KMS-11 (cell line): ENCODE data around the gene EP400.

ENCODE experiments used
- H2AFZ ChIP-seq: fragments of 200-600 bp; sonication (generic); 2 replicates; pipeline ENCODE4 v1.6.1; 2016; ENCODE audit warnings: antibody characterized with exemption, mixed run types, low read depth
- H3K27ac ChIP-seq: fragments of 200-600 bp; sonication (generic); 2 replicates; pipeline ENCODE4 v1.6.1; 2016; ENCODE audit warnings: mild to moderate bottlenecking, mixed run types
- H3K27me3 ChIP-seq: fragments of 200-600 bp; sonication (generic); 2 replicates; pipeline ENCODE4 v1.6.1; 2017; ENCODE audit warnings: mild to moderate bottlenecking, low read depth, mixed run types, moderate library complexity; ENCODE audit not compliant: insufficient read depth
- H3K36me3 ChIP-seq: fragments of 200-600 bp; sonication (generic); 2 replicates; pipeline ENCODE4 v1.6.1; 2017; ENCODE audit warnings: mild to moderate bottlenecking, mixed run types; ENCODE audit not compliant: insufficient read depth
- H3K4me1 ChIP-seq: fragments of 200-600 bp; sonication (generic); 2 replicates; pipeline ENCODE4 v1.6.1; 2016; ENCODE audit warnings: mild to moderate bottlenecking, low read depth, mixed run types; ENCODE audit not compliant: poor library complexity, severe bottlenecking
- H3K4me2 ChIP-seq: fragments of 200-600 bp; sonication (generic); 2 replicates; pipeline ENCODE4 v1.7.0; 2016; ENCODE audit warnings: mild to moderate bottlenecking, mixed run types
- H3K4me3 ChIP-seq: fragments of 200-600 bp; sonication (generic); IDR thresholded peaks from 2 replicates; pipeline ENCODE4 v1.6.1; 2017; ENCODE audit warnings: low read depth, low read length, mixed read lengths; ENCODE audit not compliant: insufficient read depth
- H3K79me2 ChIP-seq: fragments of 200-600 bp; sonication (generic); 2 replicates; pipeline ENCODE4 v1.6.1; 2016; ENCODE audit warnings: low read depth, mixed run types; ENCODE audit not compliant: insufficient read depth
- H3K9ac ChIP-seq: fragments of 200-600 bp; sonication (generic); 2 replicates; pipeline ENCODE4 v1.6.1; 2016; ENCODE audit warnings: mild to moderate bottlenecking, mixed run types
- H4K20me1 ChIP-seq: fragments of 200-600 bp; sonication (generic); 2 replicates; pipeline ENCODE4 v1.6.1; 2016; ENCODE audit warnings: mild to moderate bottlenecking, mixed run types; ENCODE audit not compliant: insufficient read depth
- TF ChIP-seq, protein P1 (sequence below): fragments of 200-600 bp; sonication (generic); conservative IDR thresholded peaks from 2 replicates; pipeline ENCODE4 v1.6.1; 2017; ENCODE audit warnings: low read depth, mild to moderate bottlenecking, antibody characterized with exemption, low read length, moderate library complexity, mixed read lengths

Gene EP400

DNA sequence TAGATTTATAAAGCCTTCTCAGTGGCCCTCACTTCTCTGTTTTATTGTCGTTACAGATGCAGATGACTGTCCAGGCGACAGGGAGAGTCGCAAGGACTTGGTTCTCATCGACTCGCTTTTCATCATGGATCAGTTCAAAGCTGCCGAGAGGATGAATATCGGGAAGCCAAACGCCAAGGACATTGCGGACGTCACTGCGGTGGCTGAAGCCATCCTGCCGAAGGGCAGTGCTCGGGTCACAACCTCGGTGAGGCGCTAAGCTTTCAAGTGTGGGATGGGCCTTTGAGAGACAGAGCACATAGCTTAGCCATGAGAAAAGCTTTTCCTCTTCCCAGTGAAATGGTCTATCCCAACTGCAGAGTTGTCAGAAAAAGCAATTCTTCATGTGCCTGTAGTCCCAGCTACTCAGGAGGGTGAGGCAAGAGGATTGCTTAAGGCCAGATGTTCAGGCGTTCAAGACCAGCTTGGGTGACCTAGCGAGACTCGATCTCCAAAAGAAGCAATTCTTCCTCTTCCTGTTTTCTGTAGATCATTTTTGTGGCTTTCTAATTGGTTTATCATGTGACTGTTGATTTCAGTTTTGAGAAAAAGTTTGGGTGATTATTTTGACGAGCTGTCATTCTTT, 56.4 kb downstream of the EP400 start:
- Histone ChIP-seq H3K4me2 (no peak overlapping the region), H4K20me1 (no peaks in the 10 kb centered on the region), H3K4me3 (no peak overlapping the region), H3K79me2 (no peaks in the 10 kb centered on the region), H3K9ac (no peak overlapping the region), H3K27ac (no peak overlapping the region), H3K4me1 (peaks cover 23% of the 10 kb centered on the region), H2AFZ (no peak overlapping the region), H3K27me3 (no peaks in the 10 kb centered on the region), H3K36me3 (no peaks in the 10 kb centered on the region)
- TF ChIP-seq, protein P1, sequence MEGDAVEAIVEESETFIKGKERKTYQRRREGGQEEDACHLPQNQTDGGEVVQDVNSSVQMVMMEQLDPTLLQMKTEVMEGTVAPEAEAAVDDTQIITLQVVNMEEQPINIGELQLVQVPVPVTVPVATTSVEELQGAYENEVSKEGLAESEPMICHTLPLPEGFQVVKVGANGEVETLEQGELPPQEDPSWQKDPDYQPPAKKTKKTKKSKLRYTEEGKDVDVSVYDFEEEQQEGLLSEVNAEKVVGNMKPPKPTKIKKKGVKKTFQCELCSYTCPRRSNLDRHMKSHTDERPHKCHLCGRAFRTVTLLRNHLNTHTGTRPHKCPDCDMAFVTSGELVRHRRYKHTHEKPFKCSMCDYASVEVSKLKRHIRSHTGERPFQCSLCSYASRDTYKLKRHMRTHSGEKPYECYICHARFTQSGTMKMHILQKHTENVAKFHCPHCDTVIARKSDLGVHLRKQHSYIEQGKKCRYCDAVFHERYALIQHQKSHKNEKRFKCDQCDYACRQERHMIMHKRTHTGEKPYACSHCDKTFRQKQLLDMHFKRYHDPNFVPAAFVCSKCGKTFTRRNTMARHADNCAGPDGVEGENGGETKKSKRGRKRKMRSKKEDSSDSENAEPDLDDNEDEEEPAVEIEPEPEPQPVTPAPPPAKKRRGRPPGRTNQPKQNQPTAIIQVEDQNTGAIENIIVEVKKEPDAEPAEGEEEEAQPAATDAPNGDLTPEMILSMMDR = no peak

DNA sequence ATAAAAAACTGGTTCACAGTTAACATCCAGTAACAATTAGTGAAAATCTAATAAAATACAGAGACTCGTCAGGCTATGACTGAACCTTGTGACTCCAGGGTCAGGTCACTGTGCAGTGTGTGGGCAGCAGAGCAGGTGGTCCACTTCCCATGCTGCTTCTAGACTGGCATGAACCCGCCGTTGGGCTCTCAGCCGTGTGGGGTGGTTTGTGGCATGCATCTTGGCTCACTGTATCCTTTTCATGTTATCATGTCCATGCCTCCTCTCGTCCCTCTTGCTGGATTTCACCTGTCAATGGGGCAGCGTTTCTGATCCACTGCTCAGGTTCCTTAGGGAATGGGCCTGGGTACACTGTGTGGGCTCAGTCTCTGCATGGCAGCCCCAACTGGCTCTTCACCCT, 57.3 kb downstream of the EP400 start:
- Histone ChIP-seq H3K27me3 (no peaks in the 10 kb centered on the region), H3K4me2 (no peak overlapping the region), H3K9ac (no peak overlapping the region), H3K79me2 (no peaks in the 10 kb centered on the region), H3K27ac (no peak overlapping the region), H3K4me1 (peaks cover 23% of the 10 kb centered on the region), H2AFZ (no peak overlapping the region), H3K36me3 (no peaks in the 10 kb centered on the region), H4K20me1 (no peaks in the 10 kb centered on the region), H3K4me3 (no peak overlapping the region)
- TF ChIP-seq, protein P1 = no peak

DNA sequence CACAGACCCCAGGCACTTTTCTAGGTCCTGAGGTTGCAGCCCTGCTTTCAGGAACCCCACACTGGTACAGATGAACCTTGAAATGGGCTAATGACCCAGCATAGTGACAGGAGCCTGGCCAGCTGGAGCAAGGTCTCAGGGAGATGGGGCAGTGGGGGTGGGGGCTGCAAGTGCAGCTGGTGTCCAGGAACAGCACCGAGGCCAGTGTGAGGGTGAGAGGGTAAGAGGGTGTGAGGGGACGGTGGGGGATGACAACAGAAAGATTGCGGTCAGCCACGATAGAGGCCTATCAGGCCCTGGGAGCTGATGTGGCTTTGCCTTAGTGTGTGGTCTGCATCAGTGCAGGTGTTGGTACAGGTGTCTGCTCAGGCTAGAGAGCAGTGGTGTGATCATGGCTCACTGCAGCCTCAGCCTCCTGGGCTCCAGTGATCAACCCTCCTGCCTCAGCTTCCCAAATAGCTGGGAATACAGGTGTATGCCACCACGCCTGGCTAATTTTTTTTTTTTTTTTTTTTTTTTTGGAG, 59.7 kb downstream of the EP400 start:
- H2AFZ ChIP-seq = no peak overlapping the region
- peak overlapping the region; percentile 39; the same call in 1 of the 2 replicates for H3K27ac ChIP-seq
- H3K27me3 ChIP-seq = no peaks in the 10 kb centered on the region
- TF ChIP-seq, protein P1 = no peak
- no peaks in the 10 kb centered on the region for H3K36me3 ChIP-seq
- no peak overlapping the region for H3K9ac ChIP-seq
- peak overlapping the region; percentile 25; the same call in 1 of the 2 replicates for H3K4me2 ChIP-seq
- no peaks in the 10 kb centered on the region for H3K79me2 ChIP-seq
- no peak overlapping the region for H3K4me3 ChIP-seq
- no peaks in the 10 kb centered on the region for H4K20me1 ChIP-seq
- peaks cover 23% of the 10 kb centered on the region for H3K4me1 ChIP-seq

DNA sequence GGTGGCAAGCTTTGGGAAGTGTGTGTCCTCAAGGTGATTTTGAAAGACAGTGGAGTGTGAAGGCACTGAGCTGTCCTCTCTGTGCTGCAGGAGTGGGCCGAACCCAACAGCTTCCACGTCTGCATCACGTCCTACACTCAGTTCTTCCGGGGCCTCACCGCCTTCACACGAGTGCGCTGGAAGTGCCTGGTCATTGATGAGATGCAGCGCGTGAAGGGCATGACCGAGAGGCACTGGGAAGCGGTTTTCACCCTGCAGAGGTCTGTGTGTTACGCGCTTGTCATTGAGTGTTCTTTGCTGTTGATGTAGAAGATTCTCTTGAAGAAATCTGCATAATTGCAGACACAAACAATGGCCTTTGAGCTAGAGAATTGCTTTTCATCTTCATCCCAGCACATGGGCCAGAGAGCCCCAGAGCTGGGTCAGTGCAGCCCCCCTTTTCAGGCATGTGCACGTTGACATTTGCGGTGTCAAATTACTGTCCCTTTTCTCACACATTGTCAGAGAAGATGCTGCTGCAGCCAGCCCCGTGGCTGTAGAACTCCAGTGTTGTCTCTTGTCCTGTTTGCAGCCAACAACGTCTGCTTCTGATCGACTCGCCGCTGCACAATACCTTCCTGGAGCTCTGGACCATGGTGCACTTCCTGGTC, 63.3 kb downstream of the EP400 start:
- Histone ChIP-seq H3K9ac (no peak overlapping the region), H4K20me1 (no peaks in the 10 kb centered on the region), H3K27me3 (no peaks in the 10 kb centered on the region), H3K79me2 (no peaks in the 10 kb centered on the region), H2AFZ (no peak overlapping the region), H3K4me2 (no peak overlapping the region), H3K36me3 (no peaks in the 10 kb centered on the region), H3K27ac (no peak overlapping the region), H3K4me1 (peaks cover 23% of the 10 kb centered on the region), H3K4me3 (no peak overlapping the region)
- TF ChIP-seq, protein P1 = no peak
